ENCODE measurements around the gene WWC1. TPM values are rescaled to one million over a fixed set of nuclear protein-coding genes. Genes with fewer than 3 reads are reported as not detected.

The WWC1 gene
- total and polyA plus RNA-seq, 9 of the 15 experiments (the other 6 are each of a cell fraction or from before 2014, with no cell fraction given), result under 0.01 to 0.54 (median 0.42) TPM; not detected in 6

- intact Hi-C loops (cut with micrococcal nuclease), result no loop called here
- no peak overlapping the region for H3K9ac ChIP-seq (ENCODE audit: insufficient read depth in 1 of 2, low read depth in 2 of 2, low read length in 2 of 2)
- H2AFZ ChIP-seq (ENCODE audit: low read depth, low read length), result no peak overlapping the region
- ChIA-PET CTCF (ENCODE audit: low intra/inter-chr PET ratio) (no interaction called here), POLR2A (no interaction called here)
- TF ChIP-seq IRF1 (CRISPR knock-in tag; IDR thresholded peaks at IDR 0.05; ENCODE audit: borderline replicate concordance) (no peak), NCOA6 (IDR thresholded peaks at IDR 0.05) (no peak), BHLHE40 (IDR thresholded peaks at IDR 0.05; ENCODE audit: low read length) (no peak), PURB (CRISPR knock-in tag; IDR thresholded peaks at IDR 0.05; ENCODE audit: low read depth) (no peak), GATA2 (CRISPR knock-in tag; IDR thresholded peaks at IDR 0.05) (no peak), STAT6 (CRISPR knock-in tag; IDR thresholded peaks at IDR 0.05) (no peak), ZNF551 (CRISPR knock-in tag; IDR thresholded peaks at IDR 0.05) (no peak), ZNF174 (CRISPR knock-in tag; IDR thresholded peaks at IDR 0.05) (no peak), HNRNPK (IDR thresholded peaks at IDR 0.05; ENCODE audit: low read depth, low read length, poor library complexity, severe bottlenecking) (no peak)
- no peak for DNase-seq (ENCODE audit: extremely low read depth in 1 of 4, low spot score in 3 of 4)
- H3K9me1 ChIP-seq (ENCODE audit: control insufficient read depth, insufficient read depth, low read length), result no peaks in the 10 kb centered on the region
- ATAC-seq, result no peak
- no peaks in the 10 kb centered on the region for H3K36me3 ChIP-seq (ENCODE audit: control insufficient read depth, insufficient read depth, low read length)
- no peak for FAIRE-seq
- no peaks in the 10 kb centered on the region for H3K9me3 ChIP-seq (replicated peaks; ENCODE audit: control insufficient read depth, insufficient read depth, low read depth, low read length)
- no peak overlapping the region for H3K4me2 ChIP-seq (ENCODE audit: insufficient read depth, low read length)
- H3K27me3 ChIP-seq (ENCODE audit: control insufficient read depth in 2 of 2, insufficient read depth in 2 of 2, low read length in 2 of 2), result peaks cover 23 to 56% of the 10 kb centered on the region in 2 experiments
- H3K4me1 ChIP-seq (replicated peaks in 1 of 2; ENCODE audit: control insufficient read depth in 2 of 2, insufficient read depth in 2 of 2, low read length in 2 of 2), result peaks cover 0 to under 1% of the 10 kb centered on the region in 2 experiments; a peak in 1 of 5 replicates
- H3K4me3 ChIP-seq, result no peak overlapping the region
- no peak overlapping the region for H3K27ac ChIP-seq (ENCODE audit: extremely low read depth, low read depth, low read length)
- no peaks in the 10 kb centered on the region for H3K79me2 ChIP-seq (ENCODE audit: control insufficient read depth, insufficient read depth, low read length)
- no peaks in the 10 kb centered on the region for H4K20me1 ChIP-seq (replicated peaks; ENCODE audit: control insufficient read depth, insufficient read depth, low read length)
- BruUV-seq (replicated peaks), result no TSS peak
- WGBS (ENCODE audit: insufficient coverage, low coverage, missing lambda C conversion rate), result 0% methylated on average over 4 of the region's 4 CpGs
- in situ Hi-C loops (cut with MboI), result no loop called here
These were observed 180.3 kb downstream of the WWC1 start for GRCh38 chr5:168471785-168472184.

Measured in K562 (cell line).